Caco-2 (cell line): ENCODE results near the gene VSTM5. TPM values are rescaled to one million over a fixed set of nuclear protein-coding genes. Genes with fewer than 3 reads are reported as not detected.

Experiments used
- BruUV-seq: library from RNA; stranded (reverse); fragments of 400-500 nt; replicated peaks from 2 replicates; lab custom pipeline; 2021; lab: Mats Ljungman, UMichigan
- CTCF ChIA-PET: fragments of 300-600 bp; sonication (Branson Sonifier 250); formaldehyde crosslinking; loops from one replicate; lab custom pipeline; 2022; ENCODE audit warnings: antibody characterized with exemption; lab: Charles Lee
- POLR2A ChIA-PET: fragments of 300-600 bp; sonication (Branson Sonifier 250); formaldehyde crosslinking; loops from one replicate; lab custom pipeline; 2022; ENCODE audit warnings: antibody characterized with exemption; lab: Charles Lee
- DNase-seq, 2 experiments: peaks; one replicate each; pipeline versions ENCODE4 v3.0.0 to v3.0.0-alpha.2; 2020 to 2022
- H3K27me3 ChIP-seq: replicated peaks from 2 replicates; pipeline ENCODE4 v1.6.0; 2011; ENCODE audit warnings: low read length; ENCODE audit not compliant: control insufficient read depth, insufficient read depth
- H3K36me3 ChIP-seq: 2 replicates; pipeline ENCODE4 v1.5.1; 2011; ENCODE audit warnings: low read length; ENCODE audit not compliant: control insufficient read depth, insufficient read depth
- H3K4me1 ChIP-seq: fragments of 250-450 bp; sonication (Bioruptor Pico); 2 replicates; pipeline ENCODE4 v1.5.1; 2020; ENCODE audit warnings: mild to moderate bottlenecking
- H3K4me3 ChIP-seq: 2 replicates; pipeline ENCODE4 v1.5.1; 2011; ENCODE audit warnings: low read depth, mild to moderate bottlenecking, control low read depth, low read length
- H3K9me3 ChIP-seq: fragments of 250-450 bp; sonication (Bioruptor Pico); 2 replicates; pipeline ENCODE4 v1.5.1; 2020; ENCODE audit warnings: mild to moderate bottlenecking, moderate library complexity
- H3K27ac Mint-ChIP-seq: one replicate; pipeline ENCODE4 v1.8.0; 2022; ENCODE audit warnings: mixed read lengths; ENCODE audit not compliant: unreplicated experiment
- H3K27me3 Mint-ChIP-seq: one replicate; pipeline ENCODE4 v1.8.0; 2022; ENCODE audit warnings: mixed read lengths; ENCODE audit not compliant: insufficient read depth, unreplicated experiment
- H3K36me3 Mint-ChIP-seq: one replicate; pipeline ENCODE4 v1.8.0; 2022; ENCODE audit warnings: mild to moderate bottlenecking, mixed read lengths; ENCODE audit not compliant: insufficient read depth, unreplicated experiment
- H3K4me1 Mint-ChIP-seq: one replicate; pipeline ENCODE4 v1.8.0; 2022; ENCODE audit warnings: low read depth, mixed read lengths; ENCODE audit not compliant: unreplicated experiment
- H3K4me3 Mint-ChIP-seq: one replicate; pipeline ENCODE4 v1.8.0; 2022; ENCODE audit warnings: mild to moderate bottlenecking, moderate library complexity, mixed read lengths; ENCODE audit not compliant: unreplicated experiment
- H3K9me3 Mint-ChIP-seq: one replicate; pipeline ENCODE4 v1.8.0; 2022; ENCODE audit warnings: mixed read lengths; ENCODE audit not compliant: unreplicated experiment
- intact Hi-C: fragments of 100-400 bp; cut with micrococcal nuclease; formaldehyde crosslinking; loops from one replicate; pipeline ENCODE4 v1.10.0; 2022; ENCODE audit not compliant: unreplicated experiment
- total RNA-seq: library from RNA; stranded (reverse); gene quantifications from 2 replicates; pipeline ENCODE4 v1.2.3, GENCODE V29; 2022
- TF ChIP-seq, protein P1 (sequence below), 2 experiments: fragments of 200-600 bp in 1 of 2; IDR thresholded peaks; 1 replicate in 1 of 2; 2 replicates in 1 of 2; pipeline versions ENCODE4 v1.5.1 to v1.8.0; 2011 to 2022; ENCODE audit warnings: antibody characterized with exemption in 1 of 2, control low read depth in 1 of 2, inconsistent platforms in 1 of 2, low read depth in 1 of 2, low read length in 1 of 2, mild to moderate bottlenecking in 1 of 2, moderate library complexity in 1 of 2; ENCODE audit not compliant: insufficient read depth in 1 of 2, severe bottlenecking in 1 of 2, unreplicated experiment in 1 of 2

VSTM5 gene
- total RNA-seq, 1 experiment from 2014 or later = 1.5 TPM

DNA sequence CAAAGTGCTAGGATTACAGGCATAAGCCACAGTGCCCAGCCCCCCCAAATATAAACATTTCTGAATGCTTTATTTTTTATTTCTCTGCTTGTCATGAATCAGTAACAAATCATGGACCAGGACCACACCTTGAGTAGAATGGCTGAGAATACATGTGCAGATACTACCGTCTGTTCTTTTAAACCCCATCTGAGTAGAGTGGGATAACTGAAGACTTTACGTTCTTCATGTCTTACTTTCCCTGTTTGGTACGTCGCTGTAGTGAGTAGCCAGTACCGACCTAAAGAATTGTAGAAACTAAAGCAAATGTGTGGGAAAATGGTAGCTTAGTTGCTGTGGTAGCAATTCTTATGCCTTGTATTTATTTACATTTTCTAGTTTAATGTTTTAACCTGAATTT lies 36.4 kb downstream of the VSTM5 start:
- Histone ChIP-seq H3K4me3 (no peak overlapping the region), H3K36me3 (peaks cover 5% of the 10 kb centered on the region; the same call in 1 of the 2 replicates), H3K9me3 (no peaks in the 10 kb centered on the region), H3K4me1 (peaks cover 29% of the 10 kb centered on the region), H3K27me3 (no peaks in the 10 kb centered on the region)
- Mint-ChIP-seq H3K27ac (no peak overlapping the region), H3K4me1 (peaks cover 6% of the 10 kb centered on the region), H3K27me3 (no peaks in the 10 kb centered on the region), H3K4me3 (no peak overlapping the region), H3K9me3 (no peaks in the 10 kb centered on the region), H3K36me3 (peaks cover 86% of the 10 kb centered on the region)
- TF ChIP-seq, protein P1, sequence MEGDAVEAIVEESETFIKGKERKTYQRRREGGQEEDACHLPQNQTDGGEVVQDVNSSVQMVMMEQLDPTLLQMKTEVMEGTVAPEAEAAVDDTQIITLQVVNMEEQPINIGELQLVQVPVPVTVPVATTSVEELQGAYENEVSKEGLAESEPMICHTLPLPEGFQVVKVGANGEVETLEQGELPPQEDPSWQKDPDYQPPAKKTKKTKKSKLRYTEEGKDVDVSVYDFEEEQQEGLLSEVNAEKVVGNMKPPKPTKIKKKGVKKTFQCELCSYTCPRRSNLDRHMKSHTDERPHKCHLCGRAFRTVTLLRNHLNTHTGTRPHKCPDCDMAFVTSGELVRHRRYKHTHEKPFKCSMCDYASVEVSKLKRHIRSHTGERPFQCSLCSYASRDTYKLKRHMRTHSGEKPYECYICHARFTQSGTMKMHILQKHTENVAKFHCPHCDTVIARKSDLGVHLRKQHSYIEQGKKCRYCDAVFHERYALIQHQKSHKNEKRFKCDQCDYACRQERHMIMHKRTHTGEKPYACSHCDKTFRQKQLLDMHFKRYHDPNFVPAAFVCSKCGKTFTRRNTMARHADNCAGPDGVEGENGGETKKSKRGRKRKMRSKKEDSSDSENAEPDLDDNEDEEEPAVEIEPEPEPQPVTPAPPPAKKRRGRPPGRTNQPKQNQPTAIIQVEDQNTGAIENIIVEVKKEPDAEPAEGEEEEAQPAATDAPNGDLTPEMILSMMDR (IDR thresholded peaks at IDR 0.05; ENCODE audit: insufficient read depth in 1 of 2, low read depth in 1 of 2, low read length in 1 of 2, severe bottlenecking in 1 of 2, unreplicated experiment in 1 of 2) = no peak
- intact Hi-C loops = loop anchor here (2.0 kb wide), 1 partner anchor 37 kb away; the partner anchor contains the start of gene VSTM5
- DNase-seq = no peak
- no TSS peak for BruUV-seq
- POLR2A ChIA-PET = no interaction called here
- CTCF ChIA-PET = no interaction called here

DNA sequence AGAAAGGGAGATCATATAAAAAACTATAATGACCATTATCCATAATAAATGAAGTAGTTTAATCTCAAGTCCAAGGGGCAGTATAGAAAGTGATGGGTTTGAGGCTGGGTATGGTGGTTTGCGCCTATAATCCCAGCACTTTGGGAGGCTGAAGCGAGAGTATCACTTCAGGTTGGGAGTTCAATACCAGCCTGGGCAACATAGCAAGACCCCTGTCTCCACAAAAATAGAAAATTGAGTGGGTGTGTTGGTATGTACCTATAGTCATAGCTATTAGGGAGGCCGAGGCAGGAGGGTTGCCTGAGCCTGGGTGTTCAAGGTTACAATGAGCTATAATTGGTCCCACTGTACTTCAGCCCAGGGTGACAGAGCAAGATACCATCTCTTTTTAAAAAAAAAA lies 42.4 kb downstream of the VSTM5 start:
- intact Hi-C loops = no loop called here
- no peaks in the 10 kb centered on the region for H3K27me3 ChIP-seq
- Mint-ChIP-seq H3K4me1 (no peaks in the 10 kb centered on the region), H3K36me3 (peaks cover 96% of the 10 kb centered on the region), H3K27me3 (no peaks in the 10 kb centered on the region), H3K9me3 (no peaks in the 10 kb centered on the region), H3K4me3 (no peak overlapping the region), H3K27ac (no peak overlapping the region)
- CTCF ChIA-PET = no interaction called here
- TF ChIP-seq, protein P1 (IDR thresholded peaks at IDR 0.05; ENCODE audit: insufficient read depth in 1 of 2, low read depth in 1 of 2, low read length in 1 of 2, severe bottlenecking in 1 of 2, unreplicated experiment in 1 of 2) = no peak
- H3K9me3 ChIP-seq = no peaks in the 10 kb centered on the region
- no peak for DNase-seq
- H3K36me3 ChIP-seq = peaks cover 13% of the 10 kb centered on the region
- POLR2A ChIA-PET = interaction anchor here (0.5 kb wide), 1 partner anchor 197 kb away, joined by 3 read pairs; no protein-coding TSS in a partner anchor
- no peaks in the 10 kb centered on the region; the same call in 1 of the 2 replicates for H3K4me1 ChIP-seq
- no peak overlapping the region for H3K4me3 ChIP-seq
- BruUV-seq = no TSS peak

DNA sequence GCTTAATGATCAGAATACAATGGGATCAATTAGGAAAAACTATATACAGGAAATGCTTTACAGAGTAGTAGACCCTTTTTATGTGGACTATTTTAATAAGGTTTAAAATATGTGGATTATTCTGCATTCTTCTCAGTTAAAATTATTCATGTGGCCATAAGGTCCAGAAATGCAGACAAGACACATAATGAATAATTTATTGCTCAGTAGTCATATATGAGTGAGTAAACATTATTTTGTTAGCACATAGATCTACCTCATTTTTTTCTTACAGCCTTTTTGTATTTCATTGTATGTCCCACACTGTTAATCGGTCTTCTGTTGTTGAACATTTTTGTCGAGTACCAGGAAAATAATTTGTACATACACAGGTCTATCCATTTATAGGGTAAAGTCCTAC lies 45.5 kb downstream of the VSTM5 start:
- Histone ChIP-seq H3K27me3 (no peaks in the 10 kb centered on the region), H3K9me3 (no peaks in the 10 kb centered on the region), H3K36me3 (peaks cover 16% of the 10 kb centered on the region), H3K4me3 (no peak overlapping the region), H3K4me1 (no peaks in the 10 kb centered on the region)
- TF ChIP-seq, protein P1 (IDR thresholded peaks at IDR 0.05; ENCODE audit: insufficient read depth in 1 of 2, low read depth in 1 of 2, low read length in 1 of 2, severe bottlenecking in 1 of 2, unreplicated experiment in 1 of 2) = no peak
- ChIA-PET POLR2A (no interaction called here), CTCF (no interaction called here)
- no peaks in the 10 kb centered on the region for H3K4me1 Mint-ChIP-seq
- no peak for DNase-seq
- BruUV-seq = no TSS peak
- H3K27ac Mint-ChIP-seq = no peak overlapping the region
- intact Hi-C loops = no loop called here
- no peaks in the 10 kb centered on the region for H3K27me3 Mint-ChIP-seq
- peaks cover 95% of the 10 kb centered on the region for H3K36me3 Mint-ChIP-seq
- no peaks in the 10 kb centered on the region for H3K9me3 Mint-ChIP-seq
- no peak overlapping the region for H3K4me3 Mint-ChIP-seq
